ENCODE results near the gene SMIM13.

SMIM13 gene

GRCh38 chr6:11094941-11095340 lies 1.3 kb downstream of the SMIM13 start:
- FAIRE-seq (no peak), DNase-seq (ENCODE audit: insufficient read length, low spot score) (no peak)
- TF ChIP-seq TAF1 (IDR thresholded peaks at IDR 0.05; ENCODE audit: low read depth, low read length) (no peak), POLR2A (IDR thresholded peaks at IDR 0.05; ENCODE audit: low read depth, low read length) (no peak), POLR2AphosphoS5 (IDR thresholded peaks at IDR 0.05; ENCODE audit: low read depth, low read length) (no peak), POU2F2 (IDR thresholded peaks at IDR 0.05; ENCODE audit: low read depth, low read length) (no peak), PAX5 (IDR thresholded peaks at IDR 0.05; ENCODE audit: insufficient read depth, low read length, severe bottlenecking) (no peak), SPI1 (IDR thresholded peaks at IDR 0.05; ENCODE audit: low read depth, low read length) (no peak)

GRCh38 chr6:11096109-11096508 lies 2.5 kb downstream of the SMIM13 start:
- FAIRE-seq (no peak), DNase-seq (ENCODE audit: insufficient read length, low spot score) (no peak)
- no peak for TF ChIP-seq PAX5 (IDR thresholded peaks at IDR 0.05; ENCODE audit: insufficient read depth, low read length, severe bottlenecking)
- no peak for TF ChIP-seq SPI1 (IDR thresholded peaks at IDR 0.05; ENCODE audit: low read depth, low read length)
- no peak for TF ChIP-seq TAF1 (IDR thresholded peaks at IDR 0.05; ENCODE audit: low read depth, low read length)
- TF ChIP-seq POLR2AphosphoS5 (IDR thresholded peaks at IDR 0.05; ENCODE audit: low read depth, low read length) = no peak
- TF ChIP-seq POU2F2 (IDR thresholded peaks at IDR 0.05; ENCODE audit: low read depth, low read length) = no peak
- no peak for TF ChIP-seq POLR2A (IDR thresholded peaks at IDR 0.05; ENCODE audit: low read depth, low read length)

- FAIRE-seq (no peak), DNase-seq (ENCODE audit: insufficient read length, low spot score) (no peak)
- TF ChIP-seq POU2F2 (IDR thresholded peaks at IDR 0.05; ENCODE audit: low read depth, low read length) (no peak), TAF1 (IDR thresholded peaks at IDR 0.05; ENCODE audit: low read depth, low read length) (no peak), PAX5 (IDR thresholded peaks at IDR 0.05; ENCODE audit: insufficient read depth, low read length, severe bottlenecking) (no peak), POLR2AphosphoS5 (IDR thresholded peaks at IDR 0.05; ENCODE audit: low read depth, low read length) (no peak)
These were observed 3.8 kb downstream of the SMIM13 start for GRCh38 chr6:11097476-11097875.

- no peak for FAIRE-seq
These were observed 4.4 kb downstream of the SMIM13 start for GRCh38 chr6:11098004-11098403.

GRCh38 chr6:11101417-11101816 lies 7.8 kb downstream of the SMIM13 start:
- DNase-seq (ENCODE audit: insufficient read length, low spot score) (no peak), FAIRE-seq (no peak)
- TF ChIP-seq POLR2AphosphoS5 (IDR thresholded peaks at IDR 0.05; ENCODE audit: low read depth, low read length) (no peak), PAX5 (IDR thresholded peaks at IDR 0.05; ENCODE audit: insufficient read depth, low read length, severe bottlenecking) (no peak), SPI1 (IDR thresholded peaks at IDR 0.05; ENCODE audit: low read depth, low read length) (no peak), POLR2A (IDR thresholded peaks at IDR 0.05; ENCODE audit: low read depth, low read length) (no peak), TAF1 (IDR thresholded peaks at IDR 0.05; ENCODE audit: low read depth, low read length) (no peak), POU2F2 (IDR thresholded peaks at IDR 0.05; ENCODE audit: low read depth, low read length) (no peak)

More at GRCh38 chr6:11098004-11098403, 4.4 kb downstream of the SMIM13 start:
- DNase-seq (ENCODE audit: insufficient read length, low spot score) = no peak
- TF ChIP-seq TAF1 (IDR thresholded peaks at IDR 0.05; ENCODE audit: low read depth, low read length) (no peak), PAX5 (IDR thresholded peaks at IDR 0.05; ENCODE audit: insufficient read depth, low read length, severe bottlenecking) (no peak), POLR2A (IDR thresholded peaks at IDR 0.05; ENCODE audit: low read depth, low read length) (no peak), POLR2AphosphoS5 (IDR thresholded peaks at IDR 0.05; ENCODE audit: low read depth, low read length) (no peak), SPI1 (IDR thresholded peaks at IDR 0.05; ENCODE audit: low read depth, low read length) (no peak), POU2F2 (IDR thresholded peaks at IDR 0.05; ENCODE audit: low read depth, low read length) (no peak)

GRCh38 chr6:11103065-11103464 lies 9.4 kb downstream of the SMIM13 start:
- no peak for DNase-seq (ENCODE audit: insufficient read length, low spot score)
- no peak for FAIRE-seq
- TF ChIP-seq POLR2AphosphoS5 (IDR thresholded peaks at IDR 0.05; ENCODE audit: low read depth, low read length) = no peak
- no peak for TF ChIP-seq POLR2A (IDR thresholded peaks at IDR 0.05; ENCODE audit: low read depth, low read length)
- TF ChIP-seq POU2F2 (IDR thresholded peaks at IDR 0.05; ENCODE audit: low read depth, low read length) = no peak
- no peak for TF ChIP-seq TAF1 (IDR thresholded peaks at IDR 0.05; ENCODE audit: low read depth, low read length)
- no peak for TF ChIP-seq SPI1 (IDR thresholded peaks at IDR 0.05; ENCODE audit: low read depth, low read length)

GRCh38 chr6:11108726-11109125 lies 15.1 kb downstream of the SMIM13 start:
- no peak for TF ChIP-seq POLR2A (IDR thresholded peaks at IDR 0.05; ENCODE audit: low read depth, low read length)
- TF ChIP-seq PAX5 (IDR thresholded peaks at IDR 0.05; ENCODE audit: insufficient read depth, low read length, severe bottlenecking) = no peak
- no peak for TF ChIP-seq POLR2AphosphoS5 (IDR thresholded peaks at IDR 0.05; ENCODE audit: low read depth, low read length)
- no peak for TF ChIP-seq TAF1 (IDR thresholded peaks at IDR 0.05; ENCODE audit: low read depth, low read length)
- TF ChIP-seq SPI1 (IDR thresholded peaks at IDR 0.05; ENCODE audit: low read depth, low read length) = no peak
- TF ChIP-seq POU2F2 (IDR thresholded peaks at IDR 0.05; ENCODE audit: low read depth, low read length) = no peak
- no peak for FAIRE-seq
- no peak for DNase-seq (ENCODE audit: insufficient read length, low spot score)

- FAIRE-seq = no peak
- no peak for DNase-seq (ENCODE audit: insufficient read length, low spot score)
- TF ChIP-seq POLR2AphosphoS5 (IDR thresholded peaks at IDR 0.05; ENCODE audit: low read depth, low read length) (no peak), POU2F2 (IDR thresholded peaks at IDR 0.05; ENCODE audit: low read depth, low read length) (no peak)
These were observed 17.5 kb downstream of the SMIM13 start, which contains the start of gene ERVFRD-1 for GRCh38 chr6:11110921-11111768. ERVFRD-1 (minus strand) TSS chr6:11111725; CDS start chr6:11105310, 6,415 bp downstream.

- no peak for TF ChIP-seq PAX5 (IDR thresholded peaks at IDR 0.05; ENCODE audit: insufficient read depth, low read length, severe bottlenecking)
- TF ChIP-seq POLR2A (IDR thresholded peaks at IDR 0.05; ENCODE audit: low read depth, low read length) = no peak
- no peak for TF ChIP-seq POU2F2 (IDR thresholded peaks at IDR 0.05; ENCODE audit: low read depth, low read length)
- TF ChIP-seq TAF1 (IDR thresholded peaks at IDR 0.05; ENCODE audit: low read depth, low read length) = no peak
- no peak for TF ChIP-seq SPI1 (IDR thresholded peaks at IDR 0.05; ENCODE audit: low read depth, low read length)
- DNase-seq (ENCODE audit: insufficient read length, low spot score) = no peak
- FAIRE-seq = no peak
These were observed 18.3 kb downstream of the SMIM13 start for GRCh38 chr6:11111769-11112437.

All from GM12891 (cell line).